Measurements from ENCODE around the gene AGXT.

- TF ChIP-seq CTCF (IDR thresholded peaks at IDR 0.05): no peak
- TF ChIP-seq POLR2A (IDR thresholded peaks at IDR 0.05): no peak
These were observed 29.6 kb downstream of the AGXT start for GRCh38 chr2:240898108-240898730.
